ENCODE results near the gene SIGLEC1.

The SIGLEC1 gene

DNA sequence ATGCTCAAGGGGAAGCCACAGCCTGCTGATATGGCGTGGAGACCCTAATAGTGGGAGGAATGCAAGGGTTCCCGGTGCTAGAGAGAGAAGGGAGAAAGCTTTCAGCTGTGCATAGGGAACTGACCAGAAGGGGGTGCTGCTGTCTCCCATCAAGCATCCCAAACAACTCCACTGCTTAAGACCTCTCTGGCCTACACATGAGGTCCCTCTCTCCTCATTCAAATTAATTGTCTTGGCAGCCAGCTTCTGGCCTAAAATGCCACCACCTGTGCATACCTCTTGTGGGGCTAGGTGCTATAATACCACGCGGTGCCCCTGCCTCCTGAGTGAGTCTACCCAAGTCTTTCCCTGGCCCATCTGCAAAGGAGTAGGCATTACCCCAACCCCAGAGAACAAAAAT lies 40.7 kb upstream of the SIGLEC1 start:
- Histone ChIP-seq H3K4me3 (ENCODE audit: low read depth, low read length) (no peak overlapping the region), H3K9ac (ENCODE audit: low read depth, low read length) (no peak overlapping the region), H3K36me3 (ENCODE audit: control insufficient read depth, insufficient read depth, low read length) (peaks cover 18% of the 10 kb centered on the region; the same call in 1 of the 2 replicates), H3K4me1 (ENCODE audit: control insufficient read depth, insufficient read depth, low read length) (peaks cover 15% of the 10 kb centered on the region), H3K9me3 (ENCODE audit: control insufficient read depth, insufficient read depth, low read length) (no peaks in the 10 kb centered on the region), H3K27ac (ENCODE audit: low read depth, low read length) (no peak overlapping the region), H3K27me3 (ENCODE audit: control insufficient read depth, insufficient read depth, low read length) (peaks cover 39% of the 10 kb centered on the region)

DNA sequence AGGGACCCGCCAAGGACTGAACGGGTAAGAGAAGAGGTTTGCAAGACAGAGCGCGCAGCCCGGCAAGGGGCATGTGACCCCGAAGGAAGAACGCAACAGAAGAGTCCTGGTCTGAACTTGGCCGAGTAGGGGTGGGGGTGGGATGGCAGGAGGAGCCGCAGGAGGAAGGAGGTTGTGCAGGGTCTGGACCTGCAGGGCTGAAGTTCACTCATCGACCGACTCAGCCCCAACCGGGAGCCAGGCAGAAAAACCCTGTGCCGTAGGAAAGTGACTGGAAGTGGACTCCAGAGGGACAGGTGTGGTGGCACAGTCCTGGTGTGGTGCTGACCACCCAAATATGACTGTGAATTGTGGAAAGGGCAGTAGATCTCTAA lies 40.0 kb upstream of the SIGLEC1 start:
- H3K4me3 ChIP-seq (ENCODE audit: low read depth, low read length) = peak overlapping the region; percentile 67
- H3K27me3 ChIP-seq (ENCODE audit: control insufficient read depth, insufficient read depth, low read length) = peaks cover 44% of the 10 kb centered on the region
- no peak overlapping the region for H3K27ac ChIP-seq (ENCODE audit: low read depth, low read length)
- H3K9me3 ChIP-seq (ENCODE audit: control insufficient read depth, insufficient read depth, low read length) = no peaks in the 10 kb centered on the region
- H3K36me3 ChIP-seq (ENCODE audit: control insufficient read depth, insufficient read depth, low read length) = peaks cover 14% of the 10 kb centered on the region; the same call in 1 of the 2 replicates
- H3K9ac ChIP-seq (ENCODE audit: low read depth, low read length) = no peak overlapping the region
- H3K4me1 ChIP-seq (ENCODE audit: control insufficient read depth, insufficient read depth, low read length) = peaks cover 15% of the 10 kb centered on the region

DNA sequence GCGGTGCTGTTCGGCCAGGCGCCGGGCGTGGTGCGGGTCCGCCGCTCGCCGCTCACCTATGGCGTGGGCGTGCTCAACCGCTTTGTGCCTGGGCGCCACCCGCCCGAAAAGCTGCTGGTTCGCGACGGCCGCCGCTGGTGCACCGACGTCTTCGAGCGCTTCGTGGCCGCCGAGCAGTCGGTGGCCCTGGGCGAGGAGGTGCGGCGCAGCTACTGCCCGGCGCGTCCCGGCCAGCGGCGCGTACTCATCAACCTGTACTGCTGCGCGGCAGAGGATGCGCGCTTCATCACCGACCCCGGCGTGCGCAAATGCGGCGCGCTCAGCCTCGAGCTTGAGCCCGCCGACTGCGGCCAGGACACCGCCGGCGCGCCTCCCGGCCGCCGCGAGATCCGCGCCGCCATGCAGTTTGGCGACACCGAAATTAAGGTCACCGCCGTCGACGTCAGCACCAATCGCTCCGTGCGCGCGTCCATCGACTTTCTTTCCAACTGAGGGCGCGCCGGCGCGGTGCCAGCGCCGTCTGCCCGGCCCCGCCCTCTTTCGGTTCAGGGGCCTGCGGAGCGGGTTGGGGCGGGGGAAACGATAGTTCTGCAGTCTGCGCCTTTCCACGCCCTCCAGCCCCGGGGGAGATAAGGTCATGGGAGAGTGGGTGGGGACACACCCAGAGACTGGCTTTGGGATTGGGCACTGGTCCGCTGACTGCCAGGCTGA lies 39.4 kb upstream of the SIGLEC1 start:
- peaks cover 15% of the 10 kb centered on the region for H3K4me1 ChIP-seq (ENCODE audit: control insufficient read depth, insufficient read depth, low read length)
- peaks cover 14% of the 10 kb centered on the region; the same call in 1 of the 2 replicates for H3K36me3 ChIP-seq (ENCODE audit: control insufficient read depth, insufficient read depth, low read length)
- H3K27me3 ChIP-seq (ENCODE audit: control insufficient read depth, insufficient read depth, low read length) = peaks cover 50% of the 10 kb centered on the region
- H3K9ac ChIP-seq (ENCODE audit: low read depth, low read length) = no peak overlapping the region; the same call in 1 of the 2 replicates
- peak overlapping the region; percentile 67 for H3K4me3 ChIP-seq (ENCODE audit: low read depth, low read length)
- H3K27ac ChIP-seq (ENCODE audit: low read depth, low read length) = no peak overlapping the region
- no peaks in the 10 kb centered on the region for H3K9me3 ChIP-seq (ENCODE audit: control insufficient read depth, insufficient read depth, low read length)

DNA sequence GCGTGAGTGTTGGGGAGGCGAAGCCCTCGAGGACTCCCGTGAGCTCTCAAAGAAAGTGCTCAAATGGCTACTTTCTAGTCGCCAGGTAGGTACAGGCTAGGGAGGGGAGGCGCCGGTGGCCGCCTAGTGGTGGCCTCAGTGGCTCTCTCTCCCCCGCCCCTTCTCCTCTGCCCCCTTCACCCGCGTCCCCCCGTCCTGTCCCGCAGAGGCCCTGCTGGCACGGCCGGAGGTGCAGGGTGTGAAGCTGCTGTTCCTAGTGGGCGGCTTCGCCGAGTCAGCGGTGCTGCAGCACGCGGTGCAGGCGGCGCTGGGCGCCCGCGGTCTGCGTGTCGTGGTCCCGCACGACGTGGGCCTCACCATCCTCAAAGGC lies 38.9 kb upstream of the SIGLEC1 start:
- H3K9ac ChIP-seq (ENCODE audit: low read depth, low read length) = no peak overlapping the region; the same call in 1 of the 2 replicates
- no peaks in the 10 kb centered on the region for H3K9me3 ChIP-seq (ENCODE audit: control insufficient read depth, insufficient read depth, low read length)
- H3K27ac ChIP-seq (ENCODE audit: low read depth, low read length) = no peak overlapping the region
- peaks cover 13% of the 10 kb centered on the region; the same call in 1 of the 2 replicates for H3K36me3 ChIP-seq (ENCODE audit: control insufficient read depth, insufficient read depth, low read length)
- peaks cover 50% of the 10 kb centered on the region for H3K27me3 ChIP-seq (ENCODE audit: control insufficient read depth, insufficient read depth, low read length)
- peak overlapping the region; percentile 67 for H3K4me3 ChIP-seq (ENCODE audit: low read depth, low read length)
- peaks cover 15% of the 10 kb centered on the region for H3K4me1 ChIP-seq (ENCODE audit: control insufficient read depth, insufficient read depth, low read length)

DNA sequence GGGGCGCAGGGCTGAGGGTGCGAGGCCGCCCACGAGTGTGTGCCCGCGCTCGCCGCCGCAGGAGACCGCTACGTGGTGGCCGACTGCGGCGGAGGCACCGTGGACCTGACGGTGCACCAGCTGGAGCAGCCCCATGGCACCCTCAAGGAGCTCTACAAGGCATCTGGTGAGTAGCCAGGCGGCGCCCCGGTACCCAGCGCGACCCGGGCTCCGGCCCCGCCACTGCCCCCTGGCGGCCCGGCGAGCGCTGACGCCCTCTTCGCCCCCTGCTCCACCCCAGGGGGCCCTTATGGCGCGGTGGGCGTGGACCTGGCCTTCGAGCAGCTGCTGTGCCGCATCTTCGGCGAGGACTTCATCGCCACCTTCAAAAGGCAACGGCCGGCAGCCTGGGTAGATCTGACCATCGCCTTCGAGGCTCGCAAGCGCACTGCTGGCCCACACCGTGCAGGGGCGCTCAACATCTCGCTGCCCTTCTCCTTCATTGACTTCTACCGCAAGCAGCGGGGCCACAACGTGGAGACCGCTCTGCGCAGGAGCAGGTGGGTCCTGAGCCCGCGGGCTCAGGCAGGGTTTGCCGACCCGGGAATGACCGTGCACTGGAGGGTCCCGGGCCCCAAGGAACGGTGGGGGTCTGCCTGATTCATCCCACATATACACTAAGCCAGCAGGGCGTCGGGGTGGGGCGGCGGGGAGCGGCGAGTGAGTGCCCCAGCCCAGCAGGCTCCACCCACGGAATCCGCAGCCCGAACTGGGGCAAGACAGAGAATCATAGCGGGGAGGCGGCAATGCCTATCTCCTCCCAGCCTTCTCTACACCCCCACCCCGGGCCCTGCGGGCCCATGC lies 37.5 kb upstream of the SIGLEC1 start:
- Histone ChIP-seq H3K27me3 (ENCODE audit: control insufficient read depth, insufficient read depth, low read length) (peaks cover 59% of the 10 kb centered on the region), H3K4me1 (ENCODE audit: control insufficient read depth, insufficient read depth, low read length) (peaks cover 21% of the 10 kb centered on the region), H3K4me3 (ENCODE audit: low read depth, low read length) (peak overlapping the region; percentile 66), H3K9me3 (ENCODE audit: control insufficient read depth, insufficient read depth, low read length) (no peaks in the 10 kb centered on the region), H3K36me3 (ENCODE audit: control insufficient read depth, insufficient read depth, low read length) (no peaks in the 10 kb centered on the region), H3K9ac (ENCODE audit: low read depth, low read length) (no peak overlapping the region), H3K27ac (ENCODE audit: low read depth, low read length) (no peak overlapping the region)

DNA sequence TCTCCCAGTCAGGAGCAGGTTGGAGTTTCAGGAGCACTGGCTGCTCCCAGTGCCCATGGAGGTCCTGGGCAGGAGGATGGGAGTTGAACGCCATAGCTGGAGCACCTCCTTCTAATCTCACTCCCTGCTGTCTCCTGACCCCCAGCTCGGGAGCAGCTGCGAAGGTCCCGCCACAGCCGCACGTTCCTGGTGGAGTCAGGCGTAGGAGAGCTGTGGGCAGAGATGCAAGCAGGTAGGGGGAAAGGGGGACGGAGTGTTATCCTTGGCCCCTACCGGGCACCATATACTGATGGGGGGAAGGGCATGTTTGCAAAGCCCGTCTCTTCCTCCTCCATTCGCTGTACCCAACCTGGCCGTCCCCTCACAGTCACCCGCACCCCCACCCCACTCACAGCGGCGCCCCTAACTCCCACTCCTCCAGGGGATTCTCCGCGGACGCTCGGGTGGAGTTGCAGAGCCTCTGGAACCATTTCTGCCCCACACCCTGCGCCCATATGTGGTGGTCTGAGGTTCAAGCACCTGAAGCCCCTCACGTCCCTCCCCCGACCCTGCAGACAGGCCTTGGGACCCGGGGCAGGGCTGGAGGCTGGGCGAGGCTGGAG lies 36.8 kb upstream of the SIGLEC1 start:
- Histone ChIP-seq H3K27ac (ENCODE audit: low read depth, low read length) (no peak overlapping the region), H3K9ac (ENCODE audit: low read depth, low read length) (no peak overlapping the region), H3K4me1 (ENCODE audit: control insufficient read depth, insufficient read depth, low read length) (peaks cover 21% of the 10 kb centered on the region), H3K9me3 (ENCODE audit: control insufficient read depth, insufficient read depth, low read length) (no peaks in the 10 kb centered on the region), H3K27me3 (ENCODE audit: control insufficient read depth, insufficient read depth, low read length) (peaks cover 64% of the 10 kb centered on the region), H3K36me3 (ENCODE audit: control insufficient read depth, insufficient read depth, low read length) (no peaks in the 10 kb centered on the region), H3K4me3 (ENCODE audit: low read depth, low read length) (peak overlapping the region; percentile 66; the same call in 1 of the 2 replicates)

DNA sequence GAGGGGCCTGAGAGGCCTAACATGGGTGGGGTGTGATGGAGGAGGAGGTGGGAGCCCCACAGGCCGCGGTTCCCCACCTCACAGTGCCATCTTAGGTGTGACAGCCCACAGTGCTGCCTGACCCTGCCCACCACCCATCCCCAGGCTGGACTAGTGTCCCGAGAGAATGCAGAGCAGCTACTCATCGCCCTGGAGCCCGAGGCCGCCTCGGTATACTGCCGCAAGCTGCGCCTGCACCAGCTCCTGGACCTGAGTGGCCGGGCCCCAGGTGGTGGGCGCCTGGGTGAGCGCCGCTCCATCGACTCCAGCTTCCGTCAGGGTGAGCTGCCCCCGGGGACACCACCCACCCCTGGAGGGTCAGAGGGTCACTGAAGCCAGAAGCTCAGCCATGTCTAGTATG lies 35.7 kb upstream of the SIGLEC1 start:
- no peak overlapping the region for H3K27ac ChIP-seq (ENCODE audit: low read depth, low read length)
- H3K27me3 ChIP-seq (ENCODE audit: control insufficient read depth, insufficient read depth, low read length) = peaks cover 65% of the 10 kb centered on the region
- no peak overlapping the region for H3K9ac ChIP-seq (ENCODE audit: low read depth, low read length)
- H3K4me3 ChIP-seq (ENCODE audit: low read depth, low read length) = no peak overlapping the region
- H3K36me3 ChIP-seq (ENCODE audit: control insufficient read depth, insufficient read depth, low read length) = no peaks in the 10 kb centered on the region
- H3K4me1 ChIP-seq (ENCODE audit: control insufficient read depth, insufficient read depth, low read length) = peaks cover 21% of the 10 kb centered on the region
- no peaks in the 10 kb centered on the region for H3K9me3 ChIP-seq (ENCODE audit: control insufficient read depth, insufficient read depth, low read length)

DNA sequence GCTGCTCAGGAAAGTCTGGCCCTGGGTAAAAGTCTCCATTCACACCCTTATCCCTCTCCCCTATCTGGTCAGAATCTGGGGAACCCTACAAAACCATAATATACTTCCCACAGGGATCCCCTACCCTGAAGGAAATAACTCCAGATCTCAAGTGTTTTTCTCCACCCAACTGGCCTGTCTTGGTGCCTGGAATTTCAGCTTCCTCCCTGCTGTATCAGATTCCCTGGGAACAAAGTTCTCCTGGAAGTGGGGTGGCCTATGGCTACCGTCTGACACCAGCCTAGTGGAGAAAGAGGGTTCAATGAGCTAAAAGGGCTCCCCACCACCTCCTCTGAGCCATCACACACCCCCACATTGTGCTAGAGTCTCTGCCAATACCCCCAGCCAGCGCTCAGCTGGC lies 35.1 kb upstream of the SIGLEC1 start:
- Histone ChIP-seq H3K36me3 (ENCODE audit: control insufficient read depth, insufficient read depth, low read length) (no peaks in the 10 kb centered on the region), H3K9ac (ENCODE audit: low read depth, low read length) (no peak overlapping the region), H3K4me1 (ENCODE audit: control insufficient read depth, insufficient read depth, low read length) (peaks cover 18% of the 10 kb centered on the region), H3K9me3 (ENCODE audit: control insufficient read depth, insufficient read depth, low read length) (no peaks in the 10 kb centered on the region), H3K4me3 (ENCODE audit: low read depth, low read length) (no peak overlapping the region), H3K27me3 (ENCODE audit: control insufficient read depth, insufficient read depth, low read length) (peaks cover 64% of the 10 kb centered on the region), H3K27ac (ENCODE audit: low read depth, low read length) (no peak overlapping the region)

DNA sequence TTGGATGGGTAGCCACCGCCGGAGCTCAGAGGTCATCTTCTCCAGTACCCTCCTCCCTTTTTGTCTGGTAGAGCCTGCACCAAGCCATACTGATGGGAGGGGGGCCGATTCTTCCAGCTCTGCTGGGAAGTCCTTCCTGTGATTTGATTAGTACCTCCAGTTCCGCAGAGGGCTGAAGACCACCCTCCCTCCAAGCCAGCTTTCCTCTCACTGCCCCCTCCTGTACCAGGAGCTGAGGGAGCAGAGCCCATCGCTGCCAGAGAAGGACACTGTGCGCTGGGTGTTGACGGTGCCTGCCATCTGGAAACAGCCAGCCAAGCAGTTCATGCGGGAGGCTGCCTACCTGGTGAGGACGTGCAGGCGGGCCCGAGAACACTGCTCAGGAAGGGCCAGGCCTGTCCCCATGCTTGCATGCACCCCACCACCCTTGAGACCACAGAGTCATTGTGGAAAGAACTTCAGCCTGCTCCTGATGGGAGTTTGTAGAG lies 33.3 kb upstream of the SIGLEC1 start:
- H3K27me3 ChIP-seq (ENCODE audit: control insufficient read depth, insufficient read depth, low read length) = peaks cover 50% of the 10 kb centered on the region
- no peak overlapping the region for H3K9ac ChIP-seq (ENCODE audit: low read depth, low read length)
- no peaks in the 10 kb centered on the region for H3K9me3 ChIP-seq (ENCODE audit: control insufficient read depth, insufficient read depth, low read length)
- H3K27ac ChIP-seq (ENCODE audit: low read depth, low read length) = no peak overlapping the region
- peaks cover 17% of the 10 kb centered on the region; the same call in 1 of the 2 replicates for H3K4me1 ChIP-seq (ENCODE audit: control insufficient read depth, insufficient read depth, low read length)
- H3K4me3 ChIP-seq (ENCODE audit: low read depth, low read length) = peak overlapping the region; percentile 80
- no peaks in the 10 kb centered on the region for H3K36me3 ChIP-seq (ENCODE audit: control insufficient read depth, insufficient read depth, low read length)

DNA sequence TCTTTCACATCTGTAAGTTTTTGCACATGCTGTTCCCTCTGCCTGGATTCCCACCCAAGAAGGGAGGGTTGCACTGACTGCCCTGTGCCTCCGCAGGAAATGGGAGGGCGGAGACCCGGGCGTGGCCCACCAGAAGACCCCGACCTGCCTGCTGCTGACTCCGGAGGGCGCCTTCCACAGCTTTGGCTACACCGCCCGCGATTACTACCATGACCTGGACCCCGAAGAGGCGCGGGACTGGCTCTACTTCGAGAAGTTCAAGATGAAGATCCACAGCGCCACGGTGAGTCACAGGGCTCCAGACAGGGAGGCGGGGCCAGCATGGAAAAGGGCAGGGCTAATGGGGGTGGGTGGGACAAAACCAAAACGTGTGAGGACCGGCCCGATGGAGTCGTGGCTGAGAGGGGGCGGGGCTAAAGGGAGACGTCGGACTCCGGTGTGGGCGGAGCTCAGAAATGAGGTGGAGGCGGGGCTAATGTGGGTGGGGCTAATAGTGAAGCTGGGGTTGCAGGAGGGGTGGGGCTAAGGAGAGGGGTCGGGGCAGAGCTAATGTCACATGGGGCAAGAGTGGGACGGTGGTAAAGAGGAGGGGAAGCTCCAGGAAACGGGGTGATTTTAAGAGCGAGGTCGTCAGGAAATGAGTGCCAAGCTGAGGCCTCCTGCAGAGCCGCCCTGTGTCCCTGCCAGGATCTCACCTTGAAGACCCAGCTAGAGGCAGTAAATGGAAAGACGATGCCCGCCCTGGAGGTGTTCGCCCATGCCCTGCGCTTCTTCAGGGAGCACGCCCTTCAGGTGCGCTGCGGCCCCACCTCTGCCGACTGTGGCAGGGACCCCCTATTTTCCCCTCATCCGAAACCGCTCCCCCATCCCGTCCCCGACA lies 32.6 kb upstream of the SIGLEC1 start:
- Histone ChIP-seq H3K27me3 (ENCODE audit: control insufficient read depth, insufficient read depth, low read length) (peaks cover 43% of the 10 kb centered on the region), H3K27ac (ENCODE audit: low read depth, low read length) (peak overlapping the region; percentile 28), H3K4me3 (ENCODE audit: low read depth, low read length) (peak overlapping the region; percentile 87), H3K9ac (ENCODE audit: low read depth, low read length) (peak overlapping the region; percentile 43; the same call in 1 of the 2 replicates), H3K9me3 (ENCODE audit: control insufficient read depth, insufficient read depth, low read length) (no peaks in the 10 kb centered on the region), H3K36me3 (ENCODE audit: control insufficient read depth, insufficient read depth, low read length) (no peaks in the 10 kb centered on the region), H3K4me1 (ENCODE audit: control insufficient read depth, insufficient read depth, low read length) (peaks cover 12% of the 10 kb centered on the region; the same call in 1 of the 2 replicates)

Data from HUES48 (cell line).